Hepatocyte (in vitro differentiated cells): Measurements from ENCODE around the gene STK39.

Experiments used
- CTCF ChIP-seq: fragments of 200-600 bp; sonication (generic); IDR thresholded peaks from 2 replicates; pipeline ENCODE4 v1.5.1; 2016; ENCODE audit warnings: antibody characterized with exemption, mild to moderate bottlenecking; ENCODE audit not compliant: poor library complexity
- EZH2 ChIP-seq: fragments of 200-600 bp; sonication (generic); IDR thresholded peaks from 2 replicates; pipeline ENCODE4 v1.6.1; 2016; ENCODE audit warnings: antibody characterized with exemption, mild to moderate bottlenecking, borderline replicate concordance

GRCh38 chr2:168190590-168191336 is 56.6 kb downstream of the STK39 start:
- no peak for TF ChIP-seq EZH2
- TF ChIP-seq CTCF: no peak
